ENCODE measurements around the gene RFX6. TPM values are rescaled to one million over a fixed set of nuclear protein-coding genes. Genes with fewer than 3 reads are reported as not detected.

Gene RFX6
- total RNA-seq, 2 experiments from 2014 or later: not detected

GRCh38 chr6:116924245-116924644, 47.2 kb downstream of the RFX6 start:
- no peak for DNase-seq
- CTCF ChIA-PET: no interaction called here
- no peaks in the 10 kb centered on the region for H3K4me1 Mint-ChIP-seq (ENCODE audit: low read depth)
- Histone ChIP-seq H3K9me3 (ENCODE audit: control insufficient read depth in 1 of 2, insufficient read depth in 1 of 2, low read length in 2 of 2) (no peaks in the 10 kb centered on the region), H3K4me3 (ENCODE audit: low read length) (no peak overlapping the region), H3K27me3 (ENCODE audit: control insufficient read depth in 1 of 2, insufficient read depth in 2 of 2, low read length in 2 of 2) (no peaks in the 10 kb centered on the region), H3K4me1 (ENCODE audit: insufficient read depth, low read length) (no peaks in the 10 kb centered on the region), H3K27ac (ENCODE audit: low read depth in 1 of 2, low read length in 2 of 2) (no peak overlapping the region), H3K36me3 (ENCODE audit: insufficient read depth, low read length) (no peaks in the 10 kb centered on the region)
- no peak for ATAC-seq (ENCODE audit: poor library complexity)
- POLR2A ChIA-PET: no interaction called here
- intact Hi-C loops (cut with DNase I, micrococcal nuclease): no loop called here
- no peaks in the 10 kb centered on the region for H3K36me3 Mint-ChIP-seq (ENCODE audit: low read depth)
- no peak overlapping the region for H3K4me3 Mint-ChIP-seq
- no peak for TF ChIP-seq CTCF (IDR thresholded peaks at IDR 0.05)
- no peak overlapping the region for H3K27ac Mint-ChIP-seq
- H3K9me3 Mint-ChIP-seq: no peaks in the 10 kb centered on the region
- no peaks in the 10 kb centered on the region for H3K27me3 Mint-ChIP-seq

GRCh38 chr6:116925088-116925794, 48.2 kb downstream of the RFX6 start:
- TF ChIP-seq CTCF (IDR thresholded peaks at IDR 0.05): no peak
- ATAC-seq (ENCODE audit: poor library complexity) (no peak), DNase-seq (no peak)
- no peak overlapping the region for H3K27ac ChIP-seq (ENCODE audit: low read depth in 1 of 2, low read length in 2 of 2)
- intact Hi-C loops (cut with DNase I, micrococcal nuclease): no loop called here
- H3K4me1 Mint-ChIP-seq (ENCODE audit: low read depth): no peaks in the 10 kb centered on the region
- ChIA-PET POLR2A (no interaction called here), CTCF (no interaction called here)
- H3K27me3 Mint-ChIP-seq: no peaks in the 10 kb centered on the region
- no peaks in the 10 kb centered on the region for H3K9me3 ChIP-seq (ENCODE audit: control insufficient read depth in 1 of 2, insufficient read depth in 1 of 2, low read length in 2 of 2)
- H3K36me3 ChIP-seq (ENCODE audit: insufficient read depth, low read length): no peaks in the 10 kb centered on the region
- no peaks in the 10 kb centered on the region for H3K27me3 ChIP-seq (ENCODE audit: control insufficient read depth in 1 of 2, insufficient read depth in 2 of 2, low read length in 2 of 2)
- H3K4me1 ChIP-seq (ENCODE audit: insufficient read depth, low read length): no peaks in the 10 kb centered on the region
- no peak overlapping the region for H3K4me3 ChIP-seq (ENCODE audit: low read length)
- no peaks in the 10 kb centered on the region for H3K9me3 Mint-ChIP-seq
- H3K4me3 Mint-ChIP-seq: no peak overlapping the region
- H3K36me3 Mint-ChIP-seq (ENCODE audit: low read depth): no peaks in the 10 kb centered on the region
- no peak overlapping the region for H3K27ac Mint-ChIP-seq

- Histone ChIP-seq H3K27ac (ENCODE audit: low read depth in 1 of 2, low read length in 2 of 2) (no peak overlapping the region), H3K4me1 (ENCODE audit: insufficient read depth, low read length) (no peaks in the 10 kb centered on the region), H3K9me3 (ENCODE audit: control insufficient read depth in 1 of 2, insufficient read depth in 1 of 2, low read length in 2 of 2) (no peaks in the 10 kb centered on the region), H3K27me3 (ENCODE audit: control insufficient read depth in 1 of 2, insufficient read depth in 2 of 2, low read length in 2 of 2) (no peaks in the 10 kb centered on the region), H3K4me3 (ENCODE audit: low read length) (no peak overlapping the region), H3K36me3 (ENCODE audit: insufficient read depth, low read length) (no peaks in the 10 kb centered on the region)
- POLR2A ChIA-PET: no interaction called here
- intact Hi-C loops (cut with DNase I, micrococcal nuclease): no loop called here
- no peak for TF ChIP-seq CTCF (IDR thresholded peaks at IDR 0.05)
- no peak for DNase-seq
- CTCF ChIA-PET: no interaction called here
- H3K27me3 Mint-ChIP-seq: no peaks in the 10 kb centered on the region
- no peak overlapping the region for H3K4me3 Mint-ChIP-seq
- no peaks in the 10 kb centered on the region for H3K36me3 Mint-ChIP-seq (ENCODE audit: low read depth)
- no peak overlapping the region for H3K27ac Mint-ChIP-seq
- H3K9me3 Mint-ChIP-seq: no peaks in the 10 kb centered on the region
- ATAC-seq (ENCODE audit: poor library complexity): no peak
- H3K4me1 Mint-ChIP-seq (ENCODE audit: low read depth): no peaks in the 10 kb centered on the region
Measured at GRCh38 chr6:116928677-116929076, 51.6 kb downstream of the RFX6 start.
